Hepatocyte (in vitro differentiated cells): Measurements from ENCODE around the gene SPIB. TPM values are rescaled to one million over a fixed set of nuclear protein-coding genes. Genes with fewer than 3 reads are reported as not detected.
A peak's percentile ranks its signal among the peaks of the same experiment; 100 is the strongest.
"Not testable (repeated sequence)": the region's sequence is repeated elsewhere in the genome, so short reads cannot be mapped to it uniquely, and the experiment has no call there.

ENCODE experiments used
- DNase-seq: peaks from one replicate; pipeline ENCODE4 v3.0.0-alpha.2; 2016; ENCODE audit warnings: low spot score
- H2AFZ ChIP-seq: fragments of 200-600 bp; sonication (generic); 2 replicates; pipeline ENCODE4 v1.6.0; 2016; ENCODE audit warnings: antibody characterized with exemption, mild to moderate bottlenecking
- H3K27ac ChIP-seq: fragments of 200-600 bp; sonication (generic); 2 replicates; pipeline ENCODE4 v1.5.1; 2016; ENCODE audit warnings: mild to moderate bottlenecking
- H3K27me3 ChIP-seq: fragments of 200-600 bp; sonication (generic); 2 replicates; pipeline ENCODE4 v1.6.1; 2016
- H3K36me3 ChIP-seq: fragments of 200-600 bp; sonication (generic); replicated peaks from 2 replicates; pipeline ENCODE4 v1.5.1; 2016; ENCODE audit warnings: low read depth; ENCODE audit not compliant: insufficient read depth
- H3K4me1 ChIP-seq: fragments of 200-600 bp; sonication (generic); 2 replicates; pipeline ENCODE4 v1.5.1; 2016; ENCODE audit warnings: mild to moderate bottlenecking, moderate library complexity; ENCODE audit not compliant: insufficient read depth
- H3K4me2 ChIP-seq: fragments of 200-600 bp; sonication (generic); 2 replicates; pipeline ENCODE4 v1.6.0; 2016
- H3K4me3 ChIP-seq: fragments of 200-600 bp; sonication (generic); 2 replicates; pipeline ENCODE4 v1.5.1; 2016; ENCODE audit warnings: mild to moderate bottlenecking
- H3K79me2 ChIP-seq: fragments of 200-600 bp; sonication (generic); 2 replicates; pipeline ENCODE4 v1.6.0; 2017; ENCODE audit warnings: mild to moderate bottlenecking
- H3K9me2 ChIP-seq: fragments of 200-600 bp; sonication (generic); replicated peaks from 2 replicates; pipeline ENCODE4 v1.6.0; 2017; ENCODE audit warnings: mild to moderate bottlenecking; ENCODE audit not compliant: insufficient read depth
- H3K9me3 ChIP-seq: fragments of 200-600 bp; sonication (generic); 2 replicates; pipeline ENCODE4 v1.5.1; 2016; ENCODE audit warnings: low read depth, mild to moderate bottlenecking
- H4K20me1 ChIP-seq: fragments of 200-600 bp; sonication (generic); 2 replicates; pipeline ENCODE4 v1.6.0; 2016; ENCODE audit warnings: mild to moderate bottlenecking; ENCODE audit not compliant: insufficient read depth, poor library complexity, severe bottlenecking
- CTCF ChIP-seq: fragments of 200-600 bp; sonication (generic); IDR thresholded peaks from 2 replicates; pipeline ENCODE4 v1.5.1; 2016; ENCODE audit warnings: antibody characterized with exemption, mild to moderate bottlenecking; ENCODE audit not compliant: poor library complexity
- EZH2 ChIP-seq: fragments of 200-600 bp; sonication (generic); IDR thresholded peaks from 2 replicates; pipeline ENCODE4 v1.6.1; 2016; ENCODE audit warnings: antibody characterized with exemption, mild to moderate bottlenecking, borderline replicate concordance
- EZH2phosphoT487 ChIP-seq: fragments of 200-600 bp; sonication (generic); IDR thresholded peaks from one replicate; pipeline ENCODE4 v1.6.1; 2018; ENCODE audit warnings: antibody characterized with exemption, mild to moderate bottlenecking, low read depth, moderate library complexity; ENCODE audit not compliant: unreplicated experiment, severe bottlenecking
- WGBS: methylation state at CpG from one replicate; pipeline ENCODE4 v1.1.6; 2016; ENCODE audit warnings: low lambda C conversion rate; ENCODE audit errors: missing lambda C conversion rate; 5-methylcytosine and 5-hydroxymethylcytosine counted together
- polyA plus RNA-seq: library from polyadenylated mRNA; unstranded; fragments of >200 nt; fragmentation: Nextera tagmentation; extraction: Ambion mirVana; gene quantifications from 2 replicates; pipeline ENCODE4 v1.2.1, GENCODE V29; 2016
- total RNA-seq: library from RNA; depleted of rRNA; stranded (reverse); fragments of >200 nt; gene quantifications from 2 replicates; pipeline ENCODE4 v1.2.3, GENCODE V29; 2014

Gene SPIB
- total and polyA plus RNA-seq, 2 experiments from 2014 or later: 0.63 to 2.8 TPM

- no peaks in the 10 kb centered on the region for H3K9me2 ChIP-seq
- H3K27me3 ChIP-seq: no peaks in the 10 kb centered on the region
- no peak for DNase-seq
- H3K79me2 ChIP-seq: peaks cover 31% of the 10 kb centered on the region
- H3K4me3 ChIP-seq: peak overlapping the region; percentile 34
- no peaks in the 10 kb centered on the region for H3K36me3 ChIP-seq
- H2AFZ ChIP-seq: peak overlapping the region; percentile 36
- no peaks in the 10 kb centered on the region for H4K20me1 ChIP-seq
- WGBS: 18% methylated on average over 24 of the region's 26 CpGs
- H3K9me3 ChIP-seq: no peaks in the 10 kb centered on the region
- H3K4me1 ChIP-seq: peaks cover 11% of the 10 kb centered on the region
- H3K27ac ChIP-seq: peak overlapping the region; percentile 83
- no peak for TF ChIP-seq EZH2
- no peak for TF ChIP-seq CTCF
- H3K4me2 ChIP-seq: peak overlapping the region; percentile 98
These were observed 33.8 kb upstream of the SPIB start for GRCh38 chr19:50384685-50385535.

GRCh38 chr19:50387176-50387867, 31.4 kb upstream of the SPIB start:
- H3K4me3 ChIP-seq: no peak overlapping the region
- no peak overlapping the region for H3K27ac ChIP-seq
- no peaks in the 10 kb centered on the region for H3K27me3 ChIP-seq
- DNase-seq: no peak
- H3K9me3 ChIP-seq: no peaks in the 10 kb centered on the region
- H4K20me1 ChIP-seq: no peaks in the 10 kb centered on the region
- H3K36me3 ChIP-seq: no peaks in the 10 kb centered on the region
- TF ChIP-seq EZH2: no peak
- TF ChIP-seq CTCF: no peak
- TF ChIP-seq EZH2phosphoT487: no peak
- peaks cover 11% of the 10 kb centered on the region for H3K4me1 ChIP-seq
- peaks cover 32% of the 10 kb centered on the region for H3K79me2 ChIP-seq
- H2AFZ ChIP-seq: no peak overlapping the region
- no peaks in the 10 kb centered on the region for H3K9me2 ChIP-seq
- WGBS: 95% methylated on average over 21 of the region's 21 CpGs
- H3K4me2 ChIP-seq: no peak overlapping the region

- no peak overlapping the region for H3K4me2 ChIP-seq
- H3K9me3 ChIP-seq: no peaks in the 10 kb centered on the region
- peaks cover 11% of the 10 kb centered on the region for H3K4me1 ChIP-seq
- WGBS: over 99% methylated on average over 8 of the region's 8 CpGs
- no peak overlapping the region for H3K27ac ChIP-seq
- H3K27me3 ChIP-seq: no peaks in the 10 kb centered on the region
- H3K9me2 ChIP-seq: no peaks in the 10 kb centered on the region
- no peaks in the 10 kb centered on the region for H3K36me3 ChIP-seq
- no peak for DNase-seq
- peaks cover 37% of the 10 kb centered on the region for H3K79me2 ChIP-seq
- no peak overlapping the region for H3K4me3 ChIP-seq
- no peak overlapping the region for H2AFZ ChIP-seq
- H4K20me1 ChIP-seq: no peaks in the 10 kb centered on the region
- TF ChIP-seq CTCF: no peak
- TF ChIP-seq EZH2phosphoT487: no peak
- TF ChIP-seq EZH2: no peak
These were observed 30.9 kb upstream of the SPIB start for GRCh38 chr19:50387868-50388245.

GRCh38 chr19:50390295-50390694, 28.4 kb upstream of the SPIB start:
- H3K27me3 ChIP-seq, DNase-seq, H3K4me1 ChIP-seq, H2AFZ ChIP-seq, H3K9me3 ChIP-seq, H3K4me2 ChIP-seq, H3K27ac ChIP-seq, H4K20me1 ChIP-seq, H3K9me2 ChIP-seq, H3K4me3 ChIP-seq, H3K36me3 ChIP-seq: not testable (repeated sequence)
- H3K79me2 ChIP-seq: peaks cover 38% of the 10 kb centered on the region
- WGBS: 97% methylated on average over 3 of the region's 3 CpGs

- H3K27ac ChIP-seq, H3K4me3 ChIP-seq, H3K9me2 ChIP-seq, H3K36me3 ChIP-seq, H3K4me1 ChIP-seq, H3K9me3 ChIP-seq, H2AFZ ChIP-seq, H3K4me2 ChIP-seq, DNase-seq, H3K27me3 ChIP-seq, H4K20me1 ChIP-seq: not testable (repeated sequence)
- H3K79me2 ChIP-seq: peaks cover 32% of the 10 kb centered on the region
- 97% methylated on average over 19 of the region's 23 CpGs for WGBS
These were observed 27.8 kb upstream of the SPIB start for GRCh38 chr19:50390952-50391351.
